ENCODE data around the gene FILIP1.
"Not testable (repeated sequence)": the region's sequence is repeated elsewhere in the genome, so short reads cannot be mapped to it uniquely, and the experiment has no call there.

Gene FILIP1

GRCh38 chr6:75449630-75450206 lies 43.9 kb downstream of the FILIP1 start:
- no peak for DNase-seq

DNA sequence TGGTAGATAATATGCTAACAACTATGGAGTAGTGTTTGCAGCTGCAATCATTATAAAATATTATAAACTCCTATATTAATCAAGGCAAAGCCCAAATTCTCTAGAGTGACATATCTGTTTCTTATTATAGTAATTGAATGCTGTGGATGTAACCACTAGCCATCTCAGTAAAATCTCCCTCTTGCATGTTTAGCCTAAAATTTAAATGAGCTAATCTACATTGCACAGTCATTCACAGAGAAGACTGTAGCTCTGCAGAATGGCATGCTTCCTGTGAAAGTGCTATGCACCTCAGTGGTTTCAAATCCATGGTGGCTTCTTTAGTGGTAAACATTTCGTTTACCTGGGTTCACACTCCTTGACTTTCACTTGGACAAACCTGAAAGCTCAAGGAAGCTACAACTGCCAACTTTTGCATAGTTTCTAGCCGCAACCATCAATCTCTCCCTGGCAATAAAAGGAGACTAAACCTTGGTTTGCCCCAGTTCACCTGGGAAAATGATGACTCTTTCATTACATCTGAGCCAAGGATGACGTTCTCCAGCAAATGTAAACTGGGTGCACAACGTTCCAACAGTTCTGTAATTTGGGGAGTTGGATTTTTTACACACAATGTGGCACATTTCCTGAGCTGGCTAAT lies 47.2 kb downstream of the FILIP1 start:
- no peak for DNase-seq

- DNase-seq, result no peak
Observed at GRCh38 chr6:75445738-75446137, 47.9 kb downstream of the FILIP1 start.

- no peak for DNase-seq
Observed at GRCh38 chr6:75444899-75445298, 48.7 kb downstream of the FILIP1 start.

GRCh38 chr6:75441883-75442282 lies 51.7 kb downstream of the FILIP1 start:
- DNase-seq, result not testable (repeated sequence)

- not testable (repeated sequence) for DNase-seq
Observed at GRCh38 chr6:75441479-75441878, 52.1 kb downstream of the FILIP1 start.

DNA sequence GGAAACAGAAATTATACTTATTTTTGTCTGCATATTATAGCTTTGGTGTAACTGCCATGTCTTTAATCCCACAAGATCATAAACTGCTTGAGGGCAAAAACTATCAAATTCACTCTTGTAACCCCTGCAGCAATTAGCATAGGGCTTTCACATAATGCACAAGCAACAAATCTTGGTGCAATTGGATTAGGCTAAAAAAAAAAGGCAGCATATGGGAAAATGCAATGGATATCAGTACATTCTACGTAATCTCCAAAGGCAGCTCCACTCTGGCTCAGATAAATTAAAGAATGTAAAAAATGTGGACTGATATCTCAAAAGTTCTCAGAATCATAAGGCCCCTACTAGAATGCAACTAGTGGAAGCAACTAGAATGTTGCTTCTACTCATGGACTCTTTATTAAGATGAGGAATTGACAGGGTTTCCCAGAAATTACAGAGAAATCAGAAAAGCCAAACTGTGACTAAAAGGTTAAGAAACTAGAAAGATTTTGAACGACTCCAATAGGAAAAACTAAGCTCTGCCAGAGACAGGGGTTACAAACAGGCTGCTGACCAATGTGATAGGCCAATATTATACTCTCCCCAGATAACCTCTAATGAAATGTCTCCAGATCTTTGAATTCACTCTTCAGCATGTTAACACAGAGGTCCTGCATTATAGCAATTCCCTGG lies 55.0 kb downstream of the FILIP1 start:
- no peak for DNase-seq

- DNase-seq, result no peak
Observed at GRCh38 chr6:75438013-75438431, 55.6 kb downstream of the FILIP1 start.

DNA sequence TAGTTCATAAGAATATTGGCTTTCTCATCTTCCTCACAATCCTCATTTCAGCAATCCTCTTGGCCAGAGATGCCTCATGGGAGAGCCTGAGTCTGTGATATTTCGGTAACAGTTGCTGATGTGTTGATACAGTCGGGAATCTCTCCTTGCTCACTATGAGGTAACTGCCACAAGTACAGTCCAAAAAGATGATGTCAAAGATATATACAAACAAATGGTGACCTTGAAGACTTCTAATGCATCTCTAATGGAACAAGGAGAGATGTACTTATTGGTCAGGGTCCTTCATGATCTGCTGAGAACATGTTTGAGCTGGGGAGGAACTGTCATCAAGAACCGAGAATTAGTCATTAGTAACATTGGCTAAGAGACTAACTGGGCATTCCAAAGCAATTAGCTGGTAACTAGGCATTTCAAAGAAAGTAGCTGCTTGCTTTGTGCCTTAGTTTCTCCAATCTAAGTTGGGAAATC lies 56.1 kb downstream of the FILIP1 start:
- no peak for DNase-seq

DNA sequence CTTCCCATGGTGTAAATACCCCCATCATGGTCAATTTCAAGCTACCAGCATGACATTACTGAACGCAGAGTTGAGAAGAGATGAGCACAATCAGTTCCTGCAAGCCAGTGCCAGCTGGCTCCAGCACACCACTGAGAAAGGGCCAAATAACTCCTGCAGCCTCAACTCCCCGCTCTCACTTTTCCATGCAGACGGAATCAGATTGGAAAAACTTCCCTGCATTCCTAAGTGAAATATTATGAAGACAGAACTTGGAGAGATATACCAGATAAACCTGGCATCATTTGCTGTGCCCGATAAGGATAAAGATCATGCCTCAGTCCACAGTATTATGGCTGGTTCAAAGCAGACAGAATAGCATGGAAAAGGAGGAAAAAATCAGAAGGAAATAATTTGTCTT lies 56.7 kb downstream of the FILIP1 start:
- no peak for DNase-seq

DNA sequence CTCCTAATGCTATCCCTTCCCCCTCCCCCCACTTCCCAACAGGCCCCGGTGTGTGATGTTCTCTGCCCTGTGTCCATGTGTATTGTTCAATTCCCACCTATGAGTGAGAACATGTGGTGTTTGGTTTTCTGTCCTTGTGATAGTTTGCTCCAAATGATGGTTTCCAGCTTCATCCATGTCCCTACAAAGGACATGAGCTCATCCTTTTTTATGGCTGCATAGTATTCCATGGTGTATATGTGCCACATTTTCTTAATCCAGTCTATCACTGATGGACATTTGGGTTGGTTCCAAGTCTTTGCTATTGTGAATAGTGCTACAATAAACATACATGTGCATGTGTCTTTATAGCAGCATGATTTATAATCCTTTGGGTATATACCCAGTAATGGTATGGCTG lies 60.8 kb downstream of the FILIP1 start:
- not testable (repeated sequence) for DNase-seq

DNA sequence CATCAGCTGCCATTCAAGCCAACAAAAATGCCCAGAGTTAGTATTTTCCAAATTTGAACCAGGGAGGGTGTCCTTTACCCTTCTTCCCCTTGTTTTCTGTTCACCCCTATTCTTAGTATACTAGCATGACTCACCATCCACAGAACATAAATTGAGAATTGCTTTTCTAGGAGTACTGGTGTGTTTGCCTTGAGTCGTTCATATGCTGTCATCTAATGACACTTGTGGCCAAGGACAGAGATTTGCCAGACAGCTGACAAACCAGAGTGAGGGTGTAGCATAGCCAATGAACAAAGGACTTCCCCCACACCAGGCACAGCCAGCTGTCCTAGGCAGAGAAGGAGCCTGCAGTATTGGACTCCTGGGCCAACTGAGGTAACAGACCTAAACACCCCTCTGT lies 62.2 kb downstream of the FILIP1 start:
- no peak for DNase-seq

DNA sequence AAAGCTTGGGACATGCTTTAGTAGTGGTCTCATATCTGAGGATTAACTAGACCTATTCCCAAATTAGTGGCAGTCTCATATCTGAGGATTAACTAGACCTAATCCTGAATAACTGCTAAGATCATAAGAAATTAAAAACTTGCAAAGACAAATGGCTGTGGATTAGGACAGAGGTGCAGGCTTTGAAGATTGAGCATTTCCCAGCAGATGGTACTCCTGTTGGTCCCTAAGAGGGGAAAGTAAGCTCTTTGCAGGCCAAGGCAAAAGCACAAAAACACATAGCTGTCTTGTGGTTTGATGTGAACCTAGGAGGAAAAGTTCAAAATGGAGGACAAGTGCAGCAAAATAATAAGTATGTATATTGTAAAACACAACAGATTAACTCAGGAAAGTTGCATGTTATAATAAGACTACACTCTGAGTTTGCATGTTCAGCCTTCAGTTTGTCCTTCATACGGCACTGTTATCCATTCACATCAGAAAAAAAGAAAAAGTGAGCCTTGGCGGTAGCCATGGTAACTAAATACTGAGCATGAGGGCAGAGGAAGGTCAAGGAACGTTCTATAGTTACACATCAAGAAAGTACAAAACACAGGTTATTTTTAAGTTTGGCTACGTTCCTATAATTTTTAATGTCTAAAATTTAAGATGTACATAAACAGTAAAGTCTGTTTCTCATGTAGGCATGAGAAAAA lies 62.8 kb downstream of the FILIP1 start:
- no peak for DNase-seq

GRCh38 chr6:75429061-75429703 lies 64.4 kb downstream of the FILIP1 start:
- DNase-seq, result no peak

DNA sequence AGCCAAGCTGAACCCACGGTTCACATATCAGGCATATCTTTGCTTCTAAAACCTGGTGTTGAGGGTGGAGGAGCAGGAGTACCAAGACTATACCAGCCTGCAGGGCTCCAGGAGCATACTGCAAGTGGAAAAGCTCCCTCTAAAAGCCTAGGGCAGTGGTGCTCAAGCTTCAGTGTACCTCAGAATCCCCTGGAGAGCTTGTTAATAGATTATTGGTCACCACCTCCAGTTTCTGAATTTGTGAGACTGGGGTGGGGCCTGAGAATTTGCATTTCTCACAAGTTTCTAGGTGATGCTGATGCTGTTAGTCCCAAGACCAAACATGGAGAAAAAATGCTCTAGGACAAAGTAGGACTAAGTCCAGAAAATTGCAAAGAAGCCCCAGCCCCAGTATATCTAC lies 65.4 kb downstream of the FILIP1 start:
- DNase-seq, result no peak

DNA sequence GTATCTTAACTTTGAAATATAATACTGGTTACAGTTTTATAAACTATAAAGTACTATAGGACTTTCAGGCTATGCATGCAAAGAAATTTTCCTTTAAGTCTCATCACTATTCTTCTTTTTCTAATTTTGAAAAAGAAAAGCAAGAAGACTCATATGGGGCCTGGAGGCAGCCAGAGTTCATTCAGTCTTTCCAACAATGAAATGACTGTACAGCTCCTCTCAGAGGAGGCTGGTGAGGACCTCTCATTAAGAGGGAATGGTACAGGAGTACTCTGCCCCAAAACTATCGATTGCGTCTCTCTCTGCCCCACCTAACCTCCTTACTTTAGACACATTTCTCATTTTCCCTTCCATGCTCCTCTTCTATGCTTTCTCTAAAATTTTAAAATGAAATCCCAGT lies 66.3 kb downstream of the FILIP1 start:
- no peak for DNase-seq

GRCh38 chr6:75424618-75425548 lies 68.7 kb downstream of the FILIP1 start:
- no peak for DNase-seq

GRCh38 chr6:75423386-75423785 lies 70.2 kb downstream of the FILIP1 start:
- no peak for DNase-seq

DNA sequence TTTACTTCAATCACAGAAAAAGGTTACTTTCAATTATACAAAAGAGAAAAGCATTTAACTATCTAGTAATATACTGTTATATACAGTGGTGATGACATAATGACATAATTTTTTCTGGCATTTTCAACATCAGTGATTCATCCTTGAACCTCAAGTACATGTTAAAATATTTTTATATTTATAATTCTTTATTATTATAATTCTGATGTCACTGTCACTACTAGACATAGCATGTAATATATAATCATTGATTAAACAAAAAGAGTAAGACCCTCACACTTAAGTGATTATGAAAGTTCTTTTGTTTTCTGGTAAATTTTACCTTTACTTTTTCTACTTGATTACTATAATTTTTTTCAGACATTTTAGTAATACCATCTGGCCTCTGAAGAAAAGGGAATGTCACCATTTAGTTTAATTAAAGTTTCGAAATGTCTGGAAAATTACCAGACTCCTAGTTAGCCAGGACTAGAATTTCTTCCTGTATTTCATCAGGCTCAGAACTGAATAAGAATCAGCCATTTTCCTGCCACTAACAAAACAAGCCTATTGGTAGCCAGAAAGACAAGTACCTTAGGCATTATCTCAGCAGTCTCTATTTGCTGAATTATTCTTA lies 71.5 kb downstream of the FILIP1 start:
- DNase-seq, result no peak

DNA sequence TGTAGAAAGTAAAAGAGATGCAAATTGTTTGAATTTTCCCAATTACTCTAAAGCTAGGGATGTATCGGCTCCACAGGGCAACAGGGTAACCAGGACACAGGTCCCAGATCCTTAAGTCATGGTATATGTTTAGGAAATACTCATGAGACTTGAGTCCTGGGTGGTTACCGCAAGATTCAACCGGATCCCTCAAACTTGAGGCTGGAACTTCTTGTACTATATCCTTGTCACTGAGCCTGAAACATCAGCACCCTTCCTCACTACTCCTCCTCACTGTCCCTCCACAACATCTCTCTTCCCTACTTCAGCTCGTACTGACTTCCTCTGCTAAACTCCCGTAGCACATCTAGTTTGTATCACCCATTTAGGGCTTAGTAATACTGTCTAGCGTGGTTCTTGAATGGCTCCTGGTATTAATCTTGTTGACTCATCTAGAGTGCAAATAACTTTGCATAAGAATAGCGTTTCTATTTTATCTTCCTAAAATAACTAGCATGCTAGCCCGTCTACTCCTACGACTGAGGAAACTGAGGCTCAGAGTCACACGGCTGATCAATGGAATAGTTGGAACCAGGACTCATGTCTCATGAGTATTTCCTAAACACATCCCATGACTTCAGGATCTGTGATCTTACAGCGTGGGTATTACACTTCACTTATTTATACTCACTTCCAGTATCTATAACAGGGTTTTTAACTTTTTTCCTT lies 72.1 kb downstream of the FILIP1 start:
- no peak for DNase-seq

DNA sequence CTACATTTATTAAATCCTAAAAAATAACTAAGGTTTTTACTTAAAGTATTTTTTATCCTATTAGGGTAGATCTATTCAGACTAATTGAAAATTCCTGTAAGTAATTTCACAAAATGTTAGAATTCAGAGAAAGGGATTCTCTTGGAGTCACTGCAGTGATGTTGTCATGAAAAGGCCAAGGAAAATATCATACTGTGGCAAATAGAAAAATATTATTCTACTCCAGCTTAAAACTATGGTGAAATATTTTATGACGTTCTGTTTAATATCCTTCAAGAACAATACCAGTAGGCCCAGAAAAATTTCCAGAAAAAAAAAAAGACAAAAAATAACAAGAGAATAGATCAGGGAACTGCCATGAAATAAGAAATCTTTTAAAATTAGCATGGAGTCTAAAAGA lies 73.6 kb downstream of the FILIP1 start:
- no peak for DNase-seq

Measured in hematopoietic multipotent progenitor cell treated with erythropoietin and hydrocortisone succinate and interleukin-3 and kit ligand, for 6 days (in vitro differentiated cells).